Fibroblast of skin of back (primary cell): ENCODE data around the gene RHNO1. TPM values are rescaled to one million over a fixed set of nuclear protein-coding genes. Genes with fewer than 3 reads are reported as not detected.
A peak's percentile ranks its signal among the peaks of the same experiment; 100 is the strongest.

ENCODE experiments used
- DNase-seq: peaks from one replicate; pipeline ENCODE4 v3.0.0-alpha.2; 2013
- polyA plus RNA-seq, 2 experiments: library from polyadenylated mRNA; unstranded; fragments of 120-200 nt; gene quantifications; one replicate each; pipeline ENCODE4 v1.2.1, GENCODE V29; 2013; ENCODE audit not compliant: insufficient read length in 2 of 2

The RHNO1 gene
- 38.6 TPM for polyA plus RNA-seq (2013, experiment 1 of 2; ENCODE audit: insufficient read length)
- polyA plus RNA-seq (2013, experiment 2 of 2; ENCODE audit: insufficient read length) = 21.3 TPM

- DNase-seq = peak; percentile 86
Observed at GRCh38 chr12:2877047-2877952, at the start of gene RHNO1, which contains the start of gene FOXM1. TSS of gene RHNO1 (plus strand) at chr12:2877223. CDS start at chr12:2885367, 8,144 bp downstream. TSS of gene FOXM1 (minus strand) at chr12:2877174. CDS start at chr12:2874478, 2,696 bp downstream.

- DNase-seq = no peak
Observed at GRCh38 chr12:2829275-2829674, 47.7 kb upstream of the RHNO1 start.

GRCh38 chr12:2832550-2833127, 44.4 kb upstream of the RHNO1 start:
- no peak for DNase-seq

- DNase-seq = no peak
Observed at GRCh38 chr12:2833327-2833726, 43.7 kb upstream of the RHNO1 start.

GRCh38 chr12:2833810-2834209, 43.2 kb upstream of the RHNO1 start:
- no peak for DNase-seq

GRCh38 chr12:2834581-2835491, 42.2 kb upstream of the RHNO1 start, which contains the start of gene NRIP2:
TSS of gene NRIP2 (minus strand) at chr12:2835035. CDS start at chr12:2834983, 52 bp downstream.
- DNase-seq = peak; percentile 35

GRCh38 chr12:2835691-2836403, 41.2 kb upstream of the RHNO1 start:
- DNase-seq = no peak

- no peak for DNase-seq
Observed at GRCh38 chr12:2836574-2836973, 40.4 kb upstream of the RHNO1 start.

GRCh38 chr12:2841056-2841650, 35.9 kb upstream of the RHNO1 start:
- no peak for DNase-seq

GRCh38 chr12:2842948-2843347, 34.1 kb upstream of the RHNO1 start:
- no peak for DNase-seq

GRCh38 chr12:2844786-2845185, 32.2 kb upstream of the RHNO1 start:
- DNase-seq = peak; percentile 58

GRCh38 chr12:2845280-2845679, 31.7 kb upstream of the RHNO1 start:
- peak; percentile 82 for DNase-seq

- DNase-seq = peak; percentile 58
Observed at GRCh38 chr12:2851931-2852330, 25.1 kb upstream of the RHNO1 start.

- peak; percentile 80 for DNase-seq
Observed at GRCh38 chr12:2853626-2854025, 23.4 kb upstream of the RHNO1 start.

- no peak for DNase-seq
Observed at GRCh38 chr12:2854669-2855453, 22.2 kb upstream of the RHNO1 start.

GRCh38 chr12:2855546-2855945, 21.5 kb upstream of the RHNO1 start:
- no peak for DNase-seq

GRCh38 chr12:2856051-2856450, 21.0 kb upstream of the RHNO1 start:
- no peak for DNase-seq

- no peak for DNase-seq
Observed at GRCh38 chr12:2857021-2857431, 20.0 kb upstream of the RHNO1 start, which contains the start of gene TEX52. TSS of gene TEX52 (minus strand) at chr12:2857039. CDS start at chr12:2857026, 13 bp downstream.

GRCh38 chr12:2857576-2857975, 19.4 kb upstream of the RHNO1 start:
- no peak for DNase-seq

GRCh38 chr12:2858334-2858733, 18.7 kb upstream of the RHNO1 start:
- no peak for DNase-seq
